ENCODE data around the gene ASCC3.

The ASCC3 gene

DNA sequence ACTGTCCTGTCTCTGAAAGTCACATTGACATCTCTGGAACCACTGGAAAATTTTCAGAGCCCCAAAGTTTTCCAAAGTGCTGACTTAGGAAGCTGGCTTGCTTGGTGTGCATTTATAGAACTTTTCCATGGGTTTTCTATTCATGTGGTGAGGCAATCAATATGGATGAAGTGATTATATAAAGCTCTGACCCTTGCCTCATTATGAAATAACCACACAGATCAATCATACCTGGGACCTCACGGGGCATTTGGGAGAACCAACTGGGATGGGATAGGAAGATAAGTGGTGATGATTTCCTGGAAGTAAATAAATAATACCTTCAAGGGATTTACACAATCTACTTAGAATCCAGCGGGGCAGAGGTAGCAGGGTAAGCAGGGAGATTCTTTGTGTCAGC lies 393.5 kb downstream of the ASCC3 start:
- TF ChIP-seq, protein P1, sequence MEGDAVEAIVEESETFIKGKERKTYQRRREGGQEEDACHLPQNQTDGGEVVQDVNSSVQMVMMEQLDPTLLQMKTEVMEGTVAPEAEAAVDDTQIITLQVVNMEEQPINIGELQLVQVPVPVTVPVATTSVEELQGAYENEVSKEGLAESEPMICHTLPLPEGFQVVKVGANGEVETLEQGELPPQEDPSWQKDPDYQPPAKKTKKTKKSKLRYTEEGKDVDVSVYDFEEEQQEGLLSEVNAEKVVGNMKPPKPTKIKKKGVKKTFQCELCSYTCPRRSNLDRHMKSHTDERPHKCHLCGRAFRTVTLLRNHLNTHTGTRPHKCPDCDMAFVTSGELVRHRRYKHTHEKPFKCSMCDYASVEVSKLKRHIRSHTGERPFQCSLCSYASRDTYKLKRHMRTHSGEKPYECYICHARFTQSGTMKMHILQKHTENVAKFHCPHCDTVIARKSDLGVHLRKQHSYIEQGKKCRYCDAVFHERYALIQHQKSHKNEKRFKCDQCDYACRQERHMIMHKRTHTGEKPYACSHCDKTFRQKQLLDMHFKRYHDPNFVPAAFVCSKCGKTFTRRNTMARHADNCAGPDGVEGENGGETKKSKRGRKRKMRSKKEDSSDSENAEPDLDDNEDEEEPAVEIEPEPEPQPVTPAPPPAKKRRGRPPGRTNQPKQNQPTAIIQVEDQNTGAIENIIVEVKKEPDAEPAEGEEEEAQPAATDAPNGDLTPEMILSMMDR (IDR thresholded peaks at IDR 0.05; ENCODE audit: low read depth, low read length): no peak
- DNase-seq (ENCODE audit: low read depth in 2 of 2): no peak
- H3K4me3 ChIP-seq (replicated peaks in 1 of 2; ENCODE audit: low read depth in 2 of 2, low read length in 2 of 2): no peak overlapping the region

DNA sequence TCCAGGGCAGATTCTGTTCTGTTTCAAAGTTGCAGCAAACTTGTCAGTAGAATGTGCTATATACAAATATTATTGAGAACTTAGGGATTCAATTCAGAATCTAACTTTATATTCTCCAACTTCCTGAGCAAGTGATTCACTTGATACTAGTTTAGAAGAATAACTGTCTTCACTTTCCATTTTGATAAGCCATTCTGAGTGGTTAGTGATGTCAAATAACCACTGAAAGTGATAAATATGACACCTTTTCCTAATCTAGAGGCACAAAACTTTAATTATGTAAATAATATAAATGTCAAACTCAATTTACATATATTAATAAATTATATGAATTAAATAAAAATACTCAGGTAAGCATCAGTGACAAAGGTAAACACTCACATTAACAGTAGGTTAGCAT lies 395.9 kb downstream of the ASCC3 start:
- TF ChIP-seq, protein P1 (IDR thresholded peaks at IDR 0.05; ENCODE audit: low read depth, low read length): no peak
- DNase-seq (ENCODE audit: low read depth in 2 of 2): no peak

DNA sequence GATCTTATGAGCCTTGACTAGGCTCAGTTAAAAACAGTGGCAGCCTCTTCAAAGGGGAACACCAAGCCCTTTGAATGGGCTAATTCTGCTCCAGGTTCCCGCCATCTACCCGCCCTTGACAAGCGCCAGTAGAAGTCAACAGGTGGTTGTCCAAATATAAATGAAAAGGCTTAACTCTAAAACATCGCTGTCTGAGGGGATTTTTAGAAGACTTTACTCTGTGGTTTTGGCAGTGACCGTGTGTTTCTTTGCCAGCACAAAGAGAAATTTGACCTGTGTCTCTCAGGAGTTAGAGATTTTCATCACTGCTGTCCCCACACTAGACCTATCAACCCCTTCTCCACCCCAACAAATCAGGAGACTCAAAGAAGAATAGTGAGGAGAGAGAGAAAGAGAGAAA lies 396.7 kb downstream of the ASCC3 start:
- DNase-seq (ENCODE audit: low read depth in 2 of 2): no peak
- no peak overlapping the region for H3K4me3 ChIP-seq (replicated peaks in 1 of 2; ENCODE audit: low read depth in 2 of 2, low read length in 2 of 2)
- TF ChIP-seq, protein P1 (IDR thresholded peaks at IDR 0.05; ENCODE audit: low read depth, low read length): no peak

More for the DNA sequence above, 395.9 kb downstream of the ASCC3 start:
- H3K4me3 ChIP-seq (replicated peaks in 1 of 2; ENCODE audit: low read depth in 2 of 2, low read length in 2 of 2): no peak overlapping the region

DNA sequence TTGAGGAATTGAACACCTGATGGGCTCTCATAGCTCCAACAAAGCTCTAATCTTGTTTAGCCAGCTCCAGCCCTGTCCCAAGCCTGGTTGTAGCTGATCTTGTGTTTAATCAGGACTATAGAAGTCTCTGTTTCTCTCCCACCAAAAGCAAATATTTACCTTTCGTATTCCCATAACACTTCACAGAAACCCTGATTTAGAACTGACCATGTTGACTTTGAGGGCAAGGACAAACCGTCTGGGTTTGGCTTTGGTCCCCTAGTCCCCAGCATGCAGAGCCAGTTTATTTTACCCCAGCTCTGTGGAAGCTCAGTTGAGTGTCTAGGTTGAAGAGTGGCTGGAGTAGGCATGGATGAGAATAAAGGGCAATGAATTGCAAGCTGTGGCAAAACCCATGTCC lies 398.4 kb downstream of the ASCC3 start:
- no peak overlapping the region for H3K4me3 ChIP-seq (replicated peaks in 1 of 2; ENCODE audit: low read depth in 2 of 2, low read length in 2 of 2)
- TF ChIP-seq, protein P1 (IDR thresholded peaks at IDR 0.05; ENCODE audit: low read depth, low read length): no peak
- no peak for DNase-seq (ENCODE audit: low read depth in 2 of 2)

DNA sequence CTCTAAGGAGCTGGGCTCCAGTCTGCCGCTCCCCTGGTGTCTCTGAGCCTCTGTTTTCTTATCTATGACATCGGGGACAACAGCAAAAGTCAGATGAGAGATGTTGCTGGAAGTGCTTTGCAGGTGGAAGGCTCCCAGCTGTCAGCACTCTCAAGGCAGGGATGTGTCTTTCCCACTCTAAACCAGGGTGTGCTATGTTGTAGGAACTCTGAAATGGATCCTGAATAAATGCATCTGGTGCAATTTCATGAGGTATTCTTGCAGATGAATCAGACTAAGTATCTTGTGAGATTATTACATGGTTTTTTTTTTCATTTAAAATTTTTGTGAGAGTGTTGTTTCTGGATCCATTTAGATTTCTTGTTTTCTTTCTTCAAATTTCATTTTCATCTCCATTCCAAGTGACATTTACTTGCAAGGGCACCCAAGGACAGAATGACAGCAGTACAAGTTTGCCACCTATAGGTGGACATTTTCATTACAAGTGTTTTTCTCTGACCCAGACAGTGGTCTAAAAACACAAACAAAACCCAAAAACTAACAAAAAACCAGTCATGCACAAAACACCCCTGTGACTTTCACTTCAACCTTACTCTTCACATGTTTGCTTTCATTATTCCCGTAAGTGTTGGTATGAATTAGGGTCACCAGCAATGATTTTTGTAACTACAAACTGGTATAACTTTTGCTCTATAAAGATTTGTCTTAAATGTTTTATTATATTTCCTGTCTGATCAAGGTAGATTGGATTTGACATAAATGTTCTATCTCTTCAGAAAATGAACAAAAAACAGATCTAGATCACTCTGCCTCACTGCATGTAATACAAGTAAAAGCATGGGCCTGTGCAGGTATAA lies 401.7 kb downstream of the ASCC3 start:
- peak; percentile 72 to 74 for DNase-seq (ENCODE audit: low read depth in 2 of 2)
- no peak overlapping the region for H3K4me3 ChIP-seq (replicated peaks in 1 of 2; ENCODE audit: low read depth in 2 of 2, low read length in 2 of 2)
- TF ChIP-seq, protein P1 (IDR thresholded peaks at IDR 0.05; ENCODE audit: low read depth, low read length): peak; percentile 67

DNA sequence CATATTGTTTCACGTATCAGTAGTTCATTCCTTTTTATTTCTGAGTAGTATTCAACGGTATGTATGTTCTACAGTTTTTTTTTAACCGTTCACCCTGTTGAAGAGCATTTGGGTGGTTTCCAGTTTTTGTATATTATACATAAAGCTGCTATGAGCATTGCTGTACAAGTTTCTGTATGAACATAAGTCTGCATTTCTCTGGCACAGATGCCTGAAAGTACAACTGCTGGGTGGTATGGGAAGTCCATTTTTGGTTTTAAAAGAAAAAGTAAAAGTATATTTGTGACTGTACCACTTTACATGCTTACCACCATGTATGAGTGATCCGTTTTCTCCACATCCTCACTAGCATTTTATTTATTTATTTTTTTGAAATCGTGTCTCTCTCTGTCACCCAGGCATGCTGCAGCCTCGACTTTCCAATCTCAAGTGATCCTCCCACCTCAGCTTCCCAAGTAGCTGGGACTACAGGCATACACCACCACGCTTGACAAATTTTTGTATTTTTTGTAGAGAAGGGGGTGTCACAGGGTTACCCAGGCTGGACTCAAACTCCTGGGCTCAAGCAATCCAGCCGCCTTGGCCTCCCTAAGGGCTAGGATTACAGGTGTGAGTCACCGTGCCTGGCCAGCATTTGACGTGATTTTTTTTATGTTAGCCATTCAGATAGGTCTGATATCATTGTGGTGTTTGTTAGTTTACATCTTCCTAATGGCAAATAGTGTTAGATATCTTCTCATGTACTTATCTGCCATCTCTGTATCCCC lies 405.4 kb downstream of the ASCC3 start:
- peak in 1 of 2 donors; percentile 46 for DNase-seq (ENCODE audit: low read depth in 2 of 2)
- H3K4me3 ChIP-seq (replicated peaks in 1 of 2; ENCODE audit: low read depth in 2 of 2, low read length in 2 of 2): no peak overlapping the region
- TF ChIP-seq, protein P1 (IDR thresholded peaks at IDR 0.05; ENCODE audit: low read depth, low read length): no peak

All from cardiac fibroblast (primary cell).